ENCODE results near the gene IL10RA.

The IL10RA gene

GRCh38 chr11:117989351-117990102, 3.3 kb downstream of the IL10RA start:
- TF ChIP-seq, protein P1, sequence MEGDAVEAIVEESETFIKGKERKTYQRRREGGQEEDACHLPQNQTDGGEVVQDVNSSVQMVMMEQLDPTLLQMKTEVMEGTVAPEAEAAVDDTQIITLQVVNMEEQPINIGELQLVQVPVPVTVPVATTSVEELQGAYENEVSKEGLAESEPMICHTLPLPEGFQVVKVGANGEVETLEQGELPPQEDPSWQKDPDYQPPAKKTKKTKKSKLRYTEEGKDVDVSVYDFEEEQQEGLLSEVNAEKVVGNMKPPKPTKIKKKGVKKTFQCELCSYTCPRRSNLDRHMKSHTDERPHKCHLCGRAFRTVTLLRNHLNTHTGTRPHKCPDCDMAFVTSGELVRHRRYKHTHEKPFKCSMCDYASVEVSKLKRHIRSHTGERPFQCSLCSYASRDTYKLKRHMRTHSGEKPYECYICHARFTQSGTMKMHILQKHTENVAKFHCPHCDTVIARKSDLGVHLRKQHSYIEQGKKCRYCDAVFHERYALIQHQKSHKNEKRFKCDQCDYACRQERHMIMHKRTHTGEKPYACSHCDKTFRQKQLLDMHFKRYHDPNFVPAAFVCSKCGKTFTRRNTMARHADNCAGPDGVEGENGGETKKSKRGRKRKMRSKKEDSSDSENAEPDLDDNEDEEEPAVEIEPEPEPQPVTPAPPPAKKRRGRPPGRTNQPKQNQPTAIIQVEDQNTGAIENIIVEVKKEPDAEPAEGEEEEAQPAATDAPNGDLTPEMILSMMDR (IDR thresholded peaks at IDR 0.05), result no peak
- Histone ChIP-seq H3K9me3 (no peaks in the 10 kb centered on the region), H3K4me3 (ENCODE audit: low read depth in 1 of 2, low read length in 1 of 2) (no peak overlapping the region), H3K27me3 (no peaks in the 10 kb centered on the region), H3K36me3 (peaks cover 58% of the 10 kb centered on the region), H3K27ac (no peak overlapping the region), H3K4me1 (ENCODE audit: control insufficient read depth in 1 of 2, insufficient read depth in 1 of 2, low read depth in 1 of 2, low read length in 1 of 2) (peaks cover 25 to 30% of the 10 kb centered on the region in 2 experiments)

GRCh38 chr11:117992136-117992535, 5.9 kb downstream of the IL10RA start:
- Histone ChIP-seq H3K27me3 (no peaks in the 10 kb centered on the region), H3K4me3 (ENCODE audit: low read depth in 1 of 2, low read length in 1 of 2) (no peak overlapping the region), H3K9me3 (no peaks in the 10 kb centered on the region), H3K36me3 (peaks cover 84% of the 10 kb centered on the region), H3K27ac (no peak overlapping the region), H3K4me1 (ENCODE audit: control insufficient read depth in 1 of 2, insufficient read depth in 1 of 2, low read depth in 1 of 2, low read length in 1 of 2) (peaks cover 17 to 18% of the 10 kb centered on the region in 2 experiments)
- TF ChIP-seq, protein P1 (IDR thresholded peaks at IDR 0.05), result no peak

DNA sequence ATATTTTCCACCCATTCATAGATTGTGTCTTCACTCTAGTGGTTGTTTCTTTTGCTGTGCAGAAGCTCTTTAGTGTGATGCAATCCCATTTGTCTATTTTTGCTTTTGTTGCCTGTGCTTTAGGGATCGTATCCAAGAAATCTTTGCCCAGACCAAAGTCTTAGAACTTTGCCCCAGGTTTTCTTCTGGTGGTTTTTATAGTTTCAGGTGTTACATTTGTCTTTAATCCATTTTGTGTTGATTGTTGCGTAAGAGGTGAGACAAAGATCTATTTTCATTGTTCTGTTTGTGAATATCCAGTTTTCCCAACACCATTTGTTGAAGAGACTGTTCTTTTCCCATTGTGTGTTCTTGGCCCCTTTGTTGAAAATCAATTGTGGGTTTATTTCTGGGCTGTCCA, 6.4 kb downstream of the IL10RA start:
- TF ChIP-seq, protein P1 (IDR thresholded peaks at IDR 0.05), result no peak
- Histone ChIP-seq H3K36me3 (peaks cover 89% of the 10 kb centered on the region), H3K4me1 (ENCODE audit: control insufficient read depth in 1 of 2, insufficient read depth in 1 of 2, low read depth in 1 of 2, low read length in 1 of 2) (peaks cover 13% of the 10 kb centered on the region in 2 experiments), H3K27ac (no peak overlapping the region), H3K4me3 (ENCODE audit: low read depth in 1 of 2, low read length in 1 of 2) (no peak overlapping the region), H3K27me3 (no peaks in the 10 kb centered on the region), H3K9me3 (no peaks in the 10 kb centered on the region)

GRCh38 chr11:117993988-117994745, 8.0 kb downstream of the IL10RA start:
- Histone ChIP-seq H3K27ac (peak overlapping the region; percentile 35), H3K36me3 (peaks cover 94% of the 10 kb centered on the region), H3K27me3 (no peaks in the 10 kb centered on the region), H3K9me3 (no peaks in the 10 kb centered on the region), H3K4me1 (ENCODE audit: control insufficient read depth in 1 of 2, insufficient read depth in 1 of 2, low read depth in 1 of 2, low read length in 1 of 2) (peaks cover 4 to 7% of the 10 kb centered on the region in 2 experiments), H3K4me3 (ENCODE audit: low read depth in 1 of 2, low read length in 1 of 2) (no peak overlapping the region)
- TF ChIP-seq, protein P1 (IDR thresholded peaks at IDR 0.05), result no peak

- peaks cover 4 to 7% of the 10 kb centered on the region in 2 experiments for H3K4me1 ChIP-seq (ENCODE audit: control insufficient read depth in 1 of 2, insufficient read depth in 1 of 2, low read depth in 1 of 2, low read length in 1 of 2)
- no peaks in the 10 kb centered on the region for H3K27me3 ChIP-seq
- H3K36me3 ChIP-seq, result peaks cover 94% of the 10 kb centered on the region
- no peak overlapping the region for H3K4me3 ChIP-seq (ENCODE audit: low read depth in 1 of 2, low read length in 1 of 2)
- no peaks in the 10 kb centered on the region for H3K9me3 ChIP-seq
- H3K27ac ChIP-seq, result no peak overlapping the region
- TF ChIP-seq, protein P1 (IDR thresholded peaks at IDR 0.05), result no peak
Measured at GRCh38 chr11:117995472-117995871, 9.3 kb downstream of the IL10RA start.
